ENCODE results near the gene ERMP1.

ERMP1 gene

GRCh38 chr9:5762421-5762820, 70.5 kb downstream of the ERMP1 start:
- Histone ChIP-seq H3K9me3 (ENCODE audit: insufficient read depth, low read length) (no peaks in the 10 kb centered on the region), H4K20me1 (ENCODE audit: insufficient read depth, low read length) (no peaks in the 10 kb centered on the region), H3K27ac (ENCODE audit: low read length) (no peak overlapping the region), H3K4me1 (ENCODE audit: low read length) (peaks cover 21% of the 10 kb centered on the region), H3K36me3 (replicated peaks; ENCODE audit: low read depth, low read length) (peaks cover 52% of the 10 kb centered on the region), H2AFZ (ENCODE audit: low read depth, low read length) (no peak overlapping the region), H3K9ac (ENCODE audit: low read length) (no peak overlapping the region), H3K4me3 (ENCODE audit: low read length) (no peak overlapping the region), H3K4me2 (ENCODE audit: low read length) (no peak overlapping the region), H3K27me3 (ENCODE audit: low read depth, low read length) (no peaks in the 10 kb centered on the region), H3K79me2 (ENCODE audit: low read length) (no peaks in the 10 kb centered on the region)
- no peak for TF ChIP-seq EZH2phosphoT487 (IDR thresholded peaks at IDR 0.05; ENCODE audit: low read depth)
- TF ChIP-seq CTCF (IDR thresholded peaks at IDR 0.05; ENCODE audit: low read depth, low read length) = no peak

GRCh38 chr9:5760338-5760737, 72.6 kb downstream of the ERMP1 start:
- no peaks in the 10 kb centered on the region for H4K20me1 ChIP-seq (ENCODE audit: insufficient read depth, low read length)
- no peak overlapping the region for H3K4me3 ChIP-seq (ENCODE audit: low read length)
- TF ChIP-seq CTCF (IDR thresholded peaks at IDR 0.05; ENCODE audit: low read depth, low read length) (no peak), EZH2phosphoT487 (IDR thresholded peaks at IDR 0.05; ENCODE audit: low read depth) (no peak)
- no peak overlapping the region for H3K27ac ChIP-seq (ENCODE audit: low read length)
- peaks cover 21% of the 10 kb centered on the region for H3K4me1 ChIP-seq (ENCODE audit: low read length)
- H3K36me3 ChIP-seq (replicated peaks; ENCODE audit: low read depth, low read length) = peaks cover 54% of the 10 kb centered on the region
- H2AFZ ChIP-seq (ENCODE audit: low read depth, low read length) = no peak overlapping the region
- H3K9ac ChIP-seq (ENCODE audit: low read length) = no peak overlapping the region
- no peaks in the 10 kb centered on the region for H3K79me2 ChIP-seq (ENCODE audit: low read length)
- no peaks in the 10 kb centered on the region for H3K27me3 ChIP-seq (ENCODE audit: low read depth, low read length)
- no peaks in the 10 kb centered on the region for H3K9me3 ChIP-seq (ENCODE audit: insufficient read depth, low read length)
- no peak overlapping the region for H3K4me2 ChIP-seq (ENCODE audit: low read length)

- no peaks in the 10 kb centered on the region for H3K27me3 ChIP-seq (ENCODE audit: low read depth, low read length)
- H3K4me2 ChIP-seq (ENCODE audit: low read length) = no peak overlapping the region
- H3K9ac ChIP-seq (ENCODE audit: low read length) = no peak overlapping the region
- H3K9me3 ChIP-seq (ENCODE audit: insufficient read depth, low read length) = no peaks in the 10 kb centered on the region
- H3K79me2 ChIP-seq (ENCODE audit: low read length) = no peaks in the 10 kb centered on the region
- H2AFZ ChIP-seq (ENCODE audit: low read depth, low read length) = no peak overlapping the region
- H3K27ac ChIP-seq (ENCODE audit: low read length) = no peak overlapping the region
- H4K20me1 ChIP-seq (ENCODE audit: insufficient read depth, low read length) = no peaks in the 10 kb centered on the region
- H3K36me3 ChIP-seq (replicated peaks; ENCODE audit: low read depth, low read length) = peaks cover 34% of the 10 kb centered on the region
- no peak overlapping the region for H3K4me3 ChIP-seq (ENCODE audit: low read length)
- H3K4me1 ChIP-seq (ENCODE audit: low read length) = peaks cover 10% of the 10 kb centered on the region
- no peak for TF ChIP-seq CTCF (IDR thresholded peaks at IDR 0.05; ENCODE audit: low read depth, low read length)
- no peak for TF ChIP-seq EZH2phosphoT487 (IDR thresholded peaks at IDR 0.05; ENCODE audit: low read depth)
These were observed 76.3 kb downstream of the ERMP1 start for GRCh38 chr9:5756633-5757032.

GRCh38 chr9:5750569-5750968, 82.3 kb downstream of the ERMP1 start:
- TF ChIP-seq EZH2phosphoT487 (IDR thresholded peaks at IDR 0.05; ENCODE audit: low read depth) = no peak
- Histone ChIP-seq H3K36me3 (replicated peaks; ENCODE audit: low read depth, low read length) (peaks cover 37% of the 10 kb centered on the region), H2AFZ (ENCODE audit: low read depth, low read length) (no peak overlapping the region), H4K20me1 (ENCODE audit: insufficient read depth, low read length) (no peaks in the 10 kb centered on the region), H3K9me3 (ENCODE audit: insufficient read depth, low read length) (no peaks in the 10 kb centered on the region), H3K4me2 (ENCODE audit: low read length) (no peak overlapping the region), H3K27me3 (ENCODE audit: low read depth, low read length) (no peaks in the 10 kb centered on the region), H3K27ac (ENCODE audit: low read length) (no peak overlapping the region), H3K79me2 (ENCODE audit: low read length) (no peaks in the 10 kb centered on the region), H3K9ac (ENCODE audit: low read length) (no peak overlapping the region), H3K4me1 (ENCODE audit: low read length) (no peaks in the 10 kb centered on the region), H3K4me3 (ENCODE audit: low read length) (no peak overlapping the region)

GRCh38 chr9:5749306-5749705, 83.6 kb downstream of the ERMP1 start:
- H4K20me1 ChIP-seq (ENCODE audit: insufficient read depth, low read length) = no peaks in the 10 kb centered on the region
- TF ChIP-seq CTCF (IDR thresholded peaks at IDR 0.05; ENCODE audit: low read depth, low read length) (no peak), EZH2phosphoT487 (IDR thresholded peaks at IDR 0.05; ENCODE audit: low read depth) (no peak)
- no peak overlapping the region for H3K4me2 ChIP-seq (ENCODE audit: low read length)
- H3K9ac ChIP-seq (ENCODE audit: low read length) = no peak overlapping the region
- no peak overlapping the region for H3K27ac ChIP-seq (ENCODE audit: low read length)
- no peaks in the 10 kb centered on the region for H3K79me2 ChIP-seq (ENCODE audit: low read length)
- no peaks in the 10 kb centered on the region for H3K27me3 ChIP-seq (ENCODE audit: low read depth, low read length)
- H3K9me3 ChIP-seq (ENCODE audit: insufficient read depth, low read length) = no peaks in the 10 kb centered on the region
- peaks cover 42% of the 10 kb centered on the region for H3K36me3 ChIP-seq (replicated peaks; ENCODE audit: low read depth, low read length)
- H3K4me1 ChIP-seq (ENCODE audit: low read length) = no peaks in the 10 kb centered on the region
- H2AFZ ChIP-seq (ENCODE audit: low read depth, low read length) = no peak overlapping the region
- no peak overlapping the region for H3K4me3 ChIP-seq (ENCODE audit: low read length)

All from OCI-LY3 (cell line).